ENCODE data around the gene EML6. TPM values are rescaled to one million over a fixed set of nuclear protein-coding genes. Genes with fewer than 3 reads are reported as not detected.

The EML6 gene
- polyA plus RNA-seq, 1 of the 3 experiments (the other 2 are of a cell fraction), result 1.1 TPM

GRCh38 chr2:54862229-54862628 is 138.8 kb downstream of the EML6 start (continued):
- TF ChIP-seq, protein P1, sequence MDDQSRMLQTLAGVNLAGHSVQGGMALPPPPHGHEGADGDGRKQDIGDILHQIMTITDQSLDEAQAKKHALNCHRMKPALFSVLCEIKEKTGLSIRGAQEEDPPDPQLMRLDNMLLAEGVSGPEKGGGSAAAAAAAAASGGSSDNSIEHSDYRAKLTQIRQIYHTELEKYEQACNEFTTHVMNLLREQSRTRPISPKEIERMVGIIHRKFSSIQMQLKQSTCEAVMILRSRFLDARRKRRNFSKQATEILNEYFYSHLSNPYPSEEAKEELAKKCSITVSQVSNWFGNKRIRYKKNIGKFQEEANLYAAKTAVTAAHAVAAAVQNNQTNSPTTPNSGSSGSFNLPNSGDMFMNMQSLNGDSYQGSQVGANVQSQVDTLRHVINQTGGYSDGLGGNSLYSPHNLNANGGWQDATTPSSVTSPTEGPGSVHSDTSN (IDR thresholded peaks at IDR 0.05), result no peak
- TF ChIP-seq EP300 (IDR thresholded peaks at IDR 0.05; ENCODE audit: borderline replicate concordance in 1 of 2, low read depth in 1 of 2, low read length in 1 of 2), result no peak
- no peak for TF ChIP-seq MEF2A (IDR thresholded peaks at IDR 0.05; ENCODE audit: borderline replicate concordance, low read depth)
- TF ChIP-seq ELF1 (IDR thresholded peaks at IDR 0.05), result no peak
- TF ChIP-seq FOXM1 (IDR thresholded peaks at IDR 0.05; ENCODE audit: low read depth), result no peak

- Histone ChIP-seq H3K4me1 (ENCODE audit: control insufficient read depth in 1 of 2, insufficient read depth in 2 of 2, low read depth in 1 of 2, low read length in 1 of 2) (peaks cover 0 to 16% of the 10 kb centered on the region in 2 experiments; a peak in 3 of 4 replicates), H3K27me3 (ENCODE audit: insufficient read depth) (no peaks in the 10 kb centered on the region), H2AFZ (ENCODE audit: low read depth) (no peak overlapping the region), H3K9ac (no peak overlapping the region), H4K20me1 (ENCODE audit: insufficient read depth) (no peaks in the 10 kb centered on the region), H3K79me2 (ENCODE audit: insufficient read depth) (no peaks in the 10 kb centered on the region), H3K4me3 (ENCODE audit: low read depth in 2 of 2, low read length in 1 of 2) (no peak overlapping the region), H3K9me3 (no peaks in the 10 kb centered on the region), H3F3A (replicated peaks; ENCODE audit: insufficient read depth) (peaks cover 7% of the 10 kb centered on the region), H3K36me3 (replicated peaks in 1 of 2; ENCODE audit: control insufficient read depth in 1 of 2, insufficient read depth in 2 of 2, low read length in 1 of 2) (no peaks in the 10 kb centered on the region), H3K27ac (ENCODE audit: low read depth in 2 of 2, low read length in 1 of 2) (no peak overlapping the region), H3K4me2 (no peak overlapping the region), H3K9me2 (no peaks in the 10 kb centered on the region)
- no peak for DNase-seq
- no peak for TF ChIP-seq USF1 (IDR thresholded peaks at IDR 0.05; ENCODE audit: borderline replicate concordance, low read depth)
- no peak for TF ChIP-seq EZH2phosphoT487 (IDR thresholded peaks at IDR 0.05; ENCODE audit: borderline replicate concordance, low read depth)
- no peak for TF ChIP-seq NRF1 (IDR thresholded peaks at IDR 0.05; ENCODE audit: low read depth, low read length)
- no peak for TF ChIP-seq TEAD4 (IDR thresholded peaks at IDR 0.05; ENCODE audit: borderline replicate concordance, insufficient read depth)
- WGBS (ENCODE audit: low lambda C conversion rate), result 97% methylated on average over 2 of the region's 2 CpGs
- POLR2A ChIA-PET, result no interaction called here
- CTCF ChIA-PET, result interaction anchor here (0.7 to 1.5 kb wide), 3 partner anchors 24 to 569 kb away, joined by 3 to 4 read pairs (median 3); no protein-coding TSS in a partner anchor
Observed at GRCh38 chr2:54862742-54863141, 139.3 kb downstream of the EML6 start.

- Histone ChIP-seq H3K4me2 (no peak overlapping the region), H3K79me2 (ENCODE audit: insufficient read depth) (no peaks in the 10 kb centered on the region), H3K9ac (no peak overlapping the region), H3K9me3 (no peaks in the 10 kb centered on the region), H3K27ac (ENCODE audit: low read depth in 2 of 2, low read length in 1 of 2) (no peak overlapping the region), H3K4me1 (ENCODE audit: control insufficient read depth in 1 of 2, insufficient read depth in 2 of 2, low read depth in 1 of 2, low read length in 1 of 2) (peaks cover 0 to 16% of the 10 kb centered on the region in 2 experiments; a peak in 3 of 4 replicates), H3K27me3 (ENCODE audit: insufficient read depth) (no peaks in the 10 kb centered on the region), H3F3A (replicated peaks; ENCODE audit: insufficient read depth) (peaks cover 7% of the 10 kb centered on the region), H3K36me3 (replicated peaks in 1 of 2; ENCODE audit: control insufficient read depth in 1 of 2, insufficient read depth in 2 of 2, low read length in 1 of 2) (no peaks in the 10 kb centered on the region), H3K4me3 (ENCODE audit: low read depth in 2 of 2, low read length in 1 of 2) (no peak overlapping the region), H2AFZ (ENCODE audit: low read depth) (no peak overlapping the region), H4K20me1 (ENCODE audit: insufficient read depth) (no peaks in the 10 kb centered on the region), H3K9me2 (no peaks in the 10 kb centered on the region)
- WGBS (ENCODE audit: low lambda C conversion rate), result 75% methylated on average over 5 of the region's 5 CpGs
- ChIA-PET POLR2A (no interaction called here), CTCF (interaction anchor here (1.0 to 1.5 kb wide), 3 partner anchors 10 to 305 kb away, joined by 3 to 4 read pairs (median 4); no protein-coding TSS in a partner anchor)
- no peak for DNase-seq
- TF ChIP-seq USF2 (IDR thresholded peaks at IDR 0.05; ENCODE audit: borderline replicate concordance, low read depth, low read length), result no peak
- no peak for TF ChIP-seq EP300 (IDR thresholded peaks at IDR 0.05; ENCODE audit: borderline replicate concordance in 1 of 2, low read depth in 1 of 2, low read length in 1 of 2)
- TF ChIP-seq IRF3 (IDR thresholded peaks at IDR 0.05; ENCODE audit: low read depth, low read length), result no peak
Observed at GRCh38 chr2:54863660-54864059, 140.2 kb downstream of the EML6 start.

Measured in SK-N-SH (cell line).